Endothelial cell of umbilical vein (primary cell): ENCODE measurements around the gene C2CD5. TPM values are rescaled to one million over a fixed set of nuclear protein-coding genes. Genes with fewer than 3 reads are reported as not detected.

ENCODE experiments used
- BruUV-seq: library from RNA; stranded (reverse); fragments of 400-500 nt; replicated peaks from 2 replicates; lab custom pipeline; 2021; lab: Mats Ljungman, UMichigan
- CTCF ChIA-PET: fragments of 300-600, 350-600 bp; sonication (Branson Sonifier 250); formaldehyde crosslinking; loops from one replicate; lab custom pipeline; 2021; ENCODE audit warnings: antibody characterized with exemption, inconsistent platforms; lab: Charles Lee
- POLR2A ChIA-PET: fragments of 300-600, 350-600 bp; sonication (Branson Sonifier 250); formaldehyde crosslinking; loops from one replicate; lab custom pipeline; 2021; ENCODE audit warnings: antibody characterized with exemption, inconsistent platforms; lab: Charles Lee
- DNase-seq: peaks from one replicate; pipeline ENCODE4 v3.0.0-alpha.2; 2011; ENCODE audit warnings: low read depth, low spot score
- FAIRE-seq: peaks from 2 replicates; lab custom pipeline; 2011; peaks lifted over from hg19 to GRCh38; lab: Jason Lieb, UNC
- H2AFZ ChIP-seq: 2 replicates; pipeline ENCODE4 v1.6.0; 2012; ENCODE audit warnings: low read depth, low read length, control low read depth, inconsistent platforms
- H3K27ac ChIP-seq: 2 replicates; pipeline ENCODE4 v1.5.1; 2011; ENCODE audit warnings: low read depth, mild to moderate bottlenecking, control low read depth, low read length, moderate library complexity; ENCODE audit not compliant: insufficient read depth
- H3K27me3 ChIP-seq, 2 experiments: 2 replicates each; pipeline versions ENCODE4 v1.6.0 to v1.6.1; 2011; ENCODE audit warnings: low read length in 2 of 2, mixed read lengths in 1 of 2; ENCODE audit not compliant: control insufficient read depth in 2 of 2, insufficient read depth in 2 of 2
- H3K36me3 ChIP-seq, 2 experiments: 2 replicates in 1 of 2; 3 replicates in 1 of 2; pipeline ENCODE4 v1.5.1; 2011; ENCODE audit warnings: low read length in 2 of 2, mild to moderate bottlenecking in 1 of 2, moderate library complexity in 1 of 2; ENCODE audit not compliant: control insufficient read depth in 2 of 2, insufficient read depth in 2 of 2; ENCODE audit errors: extremely low read depth in 1 of 2
- H3K4me1 ChIP-seq: 3 replicates; pipeline ENCODE4 v1.5.1; 2011; ENCODE audit warnings: mild to moderate bottlenecking, low read length; ENCODE audit not compliant: control insufficient read depth, insufficient read depth; ENCODE audit errors: extremely low read depth
- H3K4me2 ChIP-seq: 2 replicates; pipeline ENCODE4 v1.6.1; 2011; ENCODE audit warnings: low read length, control low read depth, mixed read lengths; ENCODE audit not compliant: insufficient read depth
- H3K4me3 ChIP-seq, 3 experiments: fragments of 200-600 bp in 1 of 3; sonication (generic), shearing (Covaris generic) in 1 of 3; replicated peaks in 1 of 3; 2 replicates each; pipeline ENCODE4 v1.5.1; 2011 to 2016; ENCODE audit warnings: control low read depth in 3 of 3, low read length in 3 of 3, mild to moderate bottlenecking in 2 of 3, inconsistent platforms in 1 of 3, low read depth in 1 of 3, moderate library complexity in 1 of 3; ENCODE audit not compliant: insufficient read depth in 1 of 3
- H3K79me2 ChIP-seq: 2 replicates; pipeline ENCODE4 v1.6.0; 2012; ENCODE audit warnings: low read length, inconsistent platforms; ENCODE audit not compliant: control insufficient read depth, insufficient read depth
- H3K9ac ChIP-seq: replicated peaks from 2 replicates; pipeline ENCODE3; 2011; ENCODE audit warnings: low read length, control low read depth; ENCODE audit not compliant: insufficient read depth; ENCODE audit errors: extremely low read depth
- H3K9me1 ChIP-seq: replicated peaks from 3 replicates; pipeline ENCODE4 v1.6.0; 2011; ENCODE audit warnings: mild to moderate bottlenecking, low read length; ENCODE audit not compliant: control insufficient read depth, insufficient read depth; ENCODE audit errors: extremely low read depth
- H3K9me3 ChIP-seq: replicated peaks from 2 replicates; pipeline ENCODE4 v1.5.1; 2012; ENCODE audit warnings: low read length, inconsistent platforms; ENCODE audit not compliant: control insufficient read depth, insufficient read depth
- H4K20me1 ChIP-seq: replicated peaks from 2 replicates; pipeline ENCODE3; 2011; ENCODE audit warnings: mild to moderate bottlenecking, low read length; ENCODE audit not compliant: control insufficient read depth, insufficient read depth; ENCODE audit errors: extremely low read depth
- CTCF ChIP-seq, 2 donors: IDR thresholded peaks; 1 replicate in 1 of 2; 2 replicates in 1 of 2; pipeline ENCODE4 v1.5.1; 2011; ENCODE audit warnings: low read length in 2 of 2, mild to moderate bottlenecking in 2 of 2, moderate library complexity in 2 of 2, control low read depth in 1 of 2, inconsistent platforms in 1 of 2, low read depth in 1 of 2; ENCODE audit not compliant: insufficient read depth in 1 of 2; ENCODE audit errors: extremely low read depth in 1 of 2
- EZH2 ChIP-seq: IDR thresholded peaks from 2 replicates; pipeline ENCODE4 v1.6.1; 2012; ENCODE audit warnings: borderline replicate concordance, low read depth, mild to moderate bottlenecking, moderate library complexity, low read length, inconsistent platforms; ENCODE audit not compliant: severe bottlenecking
- FOS ChIP-seq: IDR thresholded peaks from 2 replicates; pipeline ENCODE4 v1.6.1; 2011; ENCODE audit warnings: mild to moderate bottlenecking, low read length, moderate library complexity, borderline replicate concordance; ENCODE audit not compliant: insufficient read depth
- GATA2 ChIP-seq: IDR thresholded peaks from 2 replicates; pipeline ENCODE4 v1.7.0; 2011; ENCODE audit warnings: low read depth, mild to moderate bottlenecking, moderate library complexity, mixed read lengths, low read length; ENCODE audit not compliant: insufficient read length, insufficient read depth
- JUN ChIP-seq: IDR thresholded peaks from 2 replicates; pipeline ENCODE4 v1.6.1; 2011; ENCODE audit warnings: borderline replicate concordance, low read depth; ENCODE audit not compliant: insufficient read length, insufficient read depth
- MAX ChIP-seq: IDR thresholded peaks from 2 replicates; pipeline ENCODE4 v1.6.1; 2011; ENCODE audit not compliant: insufficient read depth, insufficient read length
- MYC ChIP-seq: IDR thresholded peaks from one replicate; pipeline ENCODE4 v1.6.1; 2011; ENCODE audit warnings: mild to moderate bottlenecking, low read depth, low read length
- POLR2A ChIP-seq: IDR thresholded peaks from 2 replicates; pipeline ENCODE4 v1.6.1; 2012; ENCODE audit warnings: low read depth, mild to moderate bottlenecking, control low read depth, low read length
- POLR2AphosphoS5 ChIP-seq: IDR thresholded peaks from 2 replicates; pipeline ENCODE4 v1.6.1; 2012; ENCODE audit warnings: low read depth, mild to moderate bottlenecking, control low read depth, low read length, moderate library complexity; ENCODE audit not compliant: insufficient read depth
- dilution Hi-C: fragments of 300-500 bp; cut with MboI; formaldehyde crosslinking; loops from one replicate; pipeline ENCODE4 v1.15.0; 2019; ENCODE audit warnings: low sequenced_read_pairs; ENCODE audit not compliant: extremely low pct_ligation_motif_present
- intact Hi-C: fragments of 100-400 bp; cut with micrococcal nuclease; formaldehyde crosslinking; loops from one replicate; pipeline ENCODE4 v1.10.0; 2022
- polyA plus RNA-seq, 4 experiments: library from polyadenylated mRNA; depleted of rRNA in 3 of 4; stranded (reverse) in 3 of 4; unstranded in 1 of 4; fragments of >200 nt; gene quantifications; 2 replicates each; pipeline versions ENCODE4 v1.2.1 to v1.2.3, GENCODE V29; 2011 to 2012; ENCODE audit warnings: missing spikeins in 1 of 4
- total RNA-seq: library from RNA; stranded (reverse); gene quantifications from 2 replicates; pipeline ENCODE4 v1.2.3, GENCODE V29; 2021

Gene C2CD5
- total and polyA plus RNA-seq, 2 donors (not counting 3 experiments of a cell fraction or from before 2014, with no cell fraction given) = 12.9 to 32.9 TPM

GRCh38 chr12:22535478-22535877 lies 8.9 kb downstream of the C2CD5 start:
- peaks cover 7% of the 10 kb centered on the region for H3K4me1 ChIP-seq
- H2AFZ ChIP-seq = no peak overlapping the region
- H3K79me2 ChIP-seq = no peaks in the 10 kb centered on the region
- CTCF ChIA-PET = no interaction called here
- H3K27ac ChIP-seq = no peak overlapping the region
- H4K20me1 ChIP-seq = no peaks in the 10 kb centered on the region
- POLR2A ChIA-PET = no interaction called here
- H3K4me2 ChIP-seq = no peak overlapping the region
- TF ChIP-seq MYC (no peak), EZH2 (no peak), JUN (no peak), FOS (no peak), POLR2AphosphoS5 (no peak), MAX (no peak), GATA2 (no peak), POLR2A (no peak), CTCF (IDR thresholded peaks at IDR 0.05; ENCODE audit: extremely low read depth in 1 of 2, insufficient read depth in 1 of 2, low read depth in 1 of 2, low read length in 2 of 2) (no peak)
- H3K9ac ChIP-seq = no peak overlapping the region
- no TSS peak for BruUV-seq
- H3K4me3 ChIP-seq = no peak overlapping the region
- intact Hi-C loops (no loop called here), dilution Hi-C loops (no loop called here)
- H3K36me3 ChIP-seq = peaks cover 0 to 10% of the 10 kb centered on the region in 2 experiments
- H3K9me1 ChIP-seq = no peaks in the 10 kb centered on the region
- H3K9me3 ChIP-seq = no peaks in the 10 kb centered on the region
- no peak for DNase-seq
- no peaks in the 10 kb centered on the region for H3K27me3 ChIP-seq
- no peak for FAIRE-seq
